ENCODE results near the gene SCGB1D1. TPM values are rescaled to one million over a fixed set of nuclear protein-coding genes. Genes with fewer than 3 reads are reported as not detected.
"Not testable (repeated sequence)": the region's sequence is repeated elsewhere in the genome, so short reads cannot be mapped to it uniquely, and the experiment has no call there.

SCGB1D1 gene
- total and polyA plus RNA-seq, 7 donors: not detected

GRCh38 chr11:62201376-62201775 is 11.4 kb downstream of the SCGB1D1 start:
- 42 to 75% methylated on average over 2 of the region's 2 CpGs for WGBS, 2 donors
- TF ChIP-seq POLR2A (IDR thresholded peaks at IDR 0.05) (no peak), EP300 (IDR thresholded peaks at IDR 0.05) (no peak), POLR2AphosphoS5 (IDR thresholded peaks at IDR 0.05) (no peak)
- TF ChIP-seq, protein P1, sequence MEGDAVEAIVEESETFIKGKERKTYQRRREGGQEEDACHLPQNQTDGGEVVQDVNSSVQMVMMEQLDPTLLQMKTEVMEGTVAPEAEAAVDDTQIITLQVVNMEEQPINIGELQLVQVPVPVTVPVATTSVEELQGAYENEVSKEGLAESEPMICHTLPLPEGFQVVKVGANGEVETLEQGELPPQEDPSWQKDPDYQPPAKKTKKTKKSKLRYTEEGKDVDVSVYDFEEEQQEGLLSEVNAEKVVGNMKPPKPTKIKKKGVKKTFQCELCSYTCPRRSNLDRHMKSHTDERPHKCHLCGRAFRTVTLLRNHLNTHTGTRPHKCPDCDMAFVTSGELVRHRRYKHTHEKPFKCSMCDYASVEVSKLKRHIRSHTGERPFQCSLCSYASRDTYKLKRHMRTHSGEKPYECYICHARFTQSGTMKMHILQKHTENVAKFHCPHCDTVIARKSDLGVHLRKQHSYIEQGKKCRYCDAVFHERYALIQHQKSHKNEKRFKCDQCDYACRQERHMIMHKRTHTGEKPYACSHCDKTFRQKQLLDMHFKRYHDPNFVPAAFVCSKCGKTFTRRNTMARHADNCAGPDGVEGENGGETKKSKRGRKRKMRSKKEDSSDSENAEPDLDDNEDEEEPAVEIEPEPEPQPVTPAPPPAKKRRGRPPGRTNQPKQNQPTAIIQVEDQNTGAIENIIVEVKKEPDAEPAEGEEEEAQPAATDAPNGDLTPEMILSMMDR (IDR thresholded peaks at IDR 0.05): no peak

DNA sequence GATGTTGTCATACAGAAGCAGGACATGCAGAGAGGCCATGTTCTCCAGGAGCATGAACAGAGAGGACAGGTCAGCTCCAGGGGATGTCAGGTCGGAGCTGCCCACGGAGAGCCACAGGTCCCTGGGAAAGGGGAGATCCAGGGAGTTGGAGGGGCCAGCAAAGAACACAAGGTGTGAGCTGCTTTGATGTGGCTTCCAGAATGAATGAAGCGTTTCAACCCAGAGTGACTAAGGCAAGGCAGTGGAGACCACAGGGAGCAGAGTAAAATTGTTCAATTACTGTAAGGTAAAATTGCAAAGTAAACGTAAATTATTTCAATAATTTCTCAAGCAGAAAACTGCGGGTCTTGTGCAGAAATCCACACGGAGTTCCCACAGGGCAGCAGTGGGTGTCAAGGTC is 12.9 kb downstream of the SCGB1D1 start:
- TF ChIP-seq POLR2A (IDR thresholded peaks at IDR 0.05) (no peak), EP300 (IDR thresholded peaks at IDR 0.05) (no peak), POLR2AphosphoS5 (IDR thresholded peaks at IDR 0.05) (no peak)
- TF ChIP-seq, protein P1 (IDR thresholded peaks at IDR 0.05): no peak
- Histone ChIP-seq H3K27ac (no peak overlapping the region), H3K27me3 (no peaks in the 10 kb centered on the region), H3K36me3 (no peaks in the 10 kb centered on the region), H3K4me1 (no peaks in the 10 kb centered on the region), H3K4me3 (no peak overlapping the region), H3K9me3 (no peaks in the 10 kb centered on the region)
- intact Hi-C loops (cut with DNase I): no loop called here
- 77 to 84% methylated on average over 6 of the region's 6 CpGs for WGBS, 2 donors
- DNase-seq: no peak

More at GRCh38 chr11:62201376-62201775, 11.4 kb downstream of the SCGB1D1 start:
- Histone ChIP-seq H3K36me3 (no peaks in the 10 kb centered on the region), H3K27me3 (no peaks in the 10 kb centered on the region), H3K9me3 (no peaks in the 10 kb centered on the region), H3K4me1 (no peaks in the 10 kb centered on the region), H3K27ac (no peak overlapping the region), H3K4me3 (no peak overlapping the region)
- no peak for DNase-seq
- intact Hi-C loops (cut with DNase I): no loop called here

DNA sequence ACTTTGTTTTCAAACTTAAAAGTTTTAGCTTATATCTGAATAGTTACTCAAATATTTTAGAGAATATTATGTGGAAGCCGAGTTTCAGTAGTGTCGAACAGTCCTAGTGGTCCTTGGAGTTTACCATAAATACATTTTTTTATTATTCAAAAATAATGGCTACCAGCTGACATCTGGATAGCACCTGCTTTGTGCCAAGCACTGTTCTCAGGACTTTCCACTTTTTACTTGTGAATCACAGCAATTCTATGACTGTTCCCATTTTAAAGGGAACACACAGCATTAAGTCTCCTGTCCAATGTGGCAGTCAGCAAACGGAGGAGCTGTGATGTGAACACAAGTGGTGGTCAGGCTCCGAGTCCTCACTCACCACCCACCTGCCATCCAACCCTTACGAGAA is 14.4 kb downstream of the SCGB1D1 start:
- no peak for TF ChIP-seq EP300 (IDR thresholded peaks at IDR 0.05)
- TF ChIP-seq POLR2A (IDR thresholded peaks at IDR 0.05): no peak
- TF ChIP-seq, protein P1 (IDR thresholded peaks at IDR 0.05): no peak
- TF ChIP-seq POLR2AphosphoS5 (IDR thresholded peaks at IDR 0.05): no peak
- 91 to 94% methylated on average over 5 of the region's 5 CpGs for WGBS, 2 donors
- no peaks in the 10 kb centered on the region for H3K4me1 ChIP-seq
- DNase-seq: no peak
- no peak overlapping the region for H3K4me3 ChIP-seq
- intact Hi-C loops (cut with DNase I): no loop called here
- H3K27me3 ChIP-seq: no peaks in the 10 kb centered on the region
- no peaks in the 10 kb centered on the region for H3K36me3 ChIP-seq
- H3K9me3 ChIP-seq: no peaks in the 10 kb centered on the region
- H3K27ac ChIP-seq: no peak overlapping the region

DNA sequence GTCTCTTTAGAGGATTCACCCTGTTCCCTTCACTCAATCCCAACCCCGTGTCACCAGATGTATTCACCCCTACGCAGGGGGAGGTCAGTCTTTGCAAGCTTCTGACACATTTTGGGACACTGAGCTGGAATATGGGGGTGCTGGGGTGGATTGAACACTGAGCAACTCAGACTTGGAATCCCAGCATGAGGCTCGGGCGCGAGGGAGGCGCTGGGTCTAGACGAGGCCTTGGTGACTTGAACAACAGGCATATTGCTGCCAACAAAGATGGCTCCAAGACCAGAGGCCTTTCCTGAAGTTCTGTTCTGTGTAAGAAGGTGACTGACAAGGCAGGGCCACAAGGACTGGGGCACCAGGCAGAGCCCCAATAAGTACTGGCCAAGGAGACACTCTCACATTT is 15.4 kb downstream of the SCGB1D1 start:
- no peak overlapping the region for H3K27ac ChIP-seq
- 92 to 94% methylated on average over 7 of the region's 7 CpGs for whole genome bisulfite sequencing, 2 donors
- no peak for DNase-seq
- intact Hi-C loops (cut with DNase I): no loop called here
- H3K4me1 ChIP-seq: no peaks in the 10 kb centered on the region
- TF ChIP-seq, protein P1 (IDR thresholded peaks at IDR 0.05): no peak
- TF ChIP-seq POLR2AphosphoS5 (IDR thresholded peaks at IDR 0.05): no peak
- no peak for TF ChIP-seq EP300 (IDR thresholded peaks at IDR 0.05)
- TF ChIP-seq POLR2A (IDR thresholded peaks at IDR 0.05): no peak
- no peaks in the 10 kb centered on the region for H3K36me3 ChIP-seq
- H3K9me3 ChIP-seq: no peaks in the 10 kb centered on the region
- H3K4me3 ChIP-seq: no peak overlapping the region
- no peaks in the 10 kb centered on the region for H3K27me3 ChIP-seq

DNA sequence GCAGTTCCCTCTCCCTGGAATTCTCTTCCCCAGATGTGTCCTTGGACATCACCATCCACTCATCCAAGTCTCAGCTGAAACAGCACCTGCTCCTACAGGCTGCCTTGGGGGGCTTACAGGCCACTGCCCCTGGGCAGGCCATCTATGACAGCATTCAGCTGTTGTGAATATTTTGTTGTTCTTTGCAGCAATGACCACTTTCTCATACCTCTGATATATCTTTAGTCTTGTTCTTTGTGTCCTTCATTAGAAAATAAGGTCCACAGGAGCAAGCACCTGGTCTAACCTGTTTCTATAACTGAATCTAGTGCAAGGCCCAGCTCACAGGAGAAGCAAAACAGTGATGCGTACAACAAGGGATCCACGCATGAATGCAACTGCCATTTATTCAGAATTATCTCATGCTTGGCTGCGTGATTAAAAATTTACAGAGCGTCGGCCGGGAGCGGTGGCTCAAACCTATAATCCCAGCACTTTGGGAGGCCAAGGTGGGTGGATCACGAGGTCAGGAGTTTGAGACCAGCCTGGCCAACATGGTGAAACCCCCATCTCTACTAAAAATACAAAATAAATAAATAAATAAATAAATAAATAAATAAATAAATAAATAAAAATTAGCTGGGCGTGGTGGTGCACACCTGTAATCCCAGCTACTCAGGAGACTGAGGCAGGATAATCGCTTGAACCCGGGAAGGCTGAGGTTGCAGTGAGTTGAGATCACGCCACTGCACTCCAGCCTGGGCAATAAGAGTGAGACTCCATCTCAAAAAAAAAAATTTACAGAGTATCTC is 16.5 kb downstream of the SCGB1D1 start:
- H3K9me3 ChIP-seq; H3K4me3 ChIP-seq; H3K4me1 ChIP-seq; H3K36me3 ChIP-seq; H3K27ac ChIP-seq; DNase-seq; intact Hi-C loops (cut with DNase I); H3K27me3 ChIP-seq: not testable (repeated sequence)
- WGBS, 2 donors: 93 to 94% methylated on average over 12 of the region's 12 CpGs
